HAP-1 (cell line): ENCODE results near the gene GNA12.

Source experiments
- DNase-seq, 2 experiments: peaks; one replicate each; pipeline ENCODE4 v3.0.0-alpha.2; 2016 to 2020; ENCODE audit warnings: low spot score in 2 of 2
- H3K27me3 ChIP-seq: fragments of 250-450 bp; sonication (Bioruptor Pico); 2 replicates; pipeline ENCODE4 v1.5.1; 2020; ENCODE audit warnings: low read depth, mild to moderate bottlenecking, moderate library complexity
- H3K36me3 ChIP-seq: fragments of 250-450 bp; sonication (Bioruptor Pico); replicated peaks from 2 replicates; pipeline ENCODE4 v1.5.1; 2020; ENCODE audit warnings: mild to moderate bottlenecking
- H3K4me1 ChIP-seq: fragments of 250-450 bp; sonication (Bioruptor Pico); 2 replicates; pipeline ENCODE4 v1.5.1; 2020; ENCODE audit warnings: mild to moderate bottlenecking
- H3K4me3 ChIP-seq: fragments of 250-450 bp; sonication (Bioruptor Pico); 2 replicates; pipeline ENCODE4 v1.5.1; 2020; ENCODE audit warnings: mild to moderate bottlenecking, moderate library complexity
- H3K9me3 ChIP-seq: fragments of 250-450 bp; sonication (Bioruptor Pico); 2 replicates; pipeline ENCODE4 v1.5.1; 2020; ENCODE audit warnings: mild to moderate bottlenecking, moderate library complexity
- in situ Hi-C: fragments of 300-500 bp; cut with MboI; formaldehyde crosslinking; loops from 3 replicates; pipeline ENCODE4 v1.14.3; 2020; ENCODE audit warnings: low sequenced_read_pairs, inconsistent platforms, mixed read lengths

GNA12 gene

DNA sequence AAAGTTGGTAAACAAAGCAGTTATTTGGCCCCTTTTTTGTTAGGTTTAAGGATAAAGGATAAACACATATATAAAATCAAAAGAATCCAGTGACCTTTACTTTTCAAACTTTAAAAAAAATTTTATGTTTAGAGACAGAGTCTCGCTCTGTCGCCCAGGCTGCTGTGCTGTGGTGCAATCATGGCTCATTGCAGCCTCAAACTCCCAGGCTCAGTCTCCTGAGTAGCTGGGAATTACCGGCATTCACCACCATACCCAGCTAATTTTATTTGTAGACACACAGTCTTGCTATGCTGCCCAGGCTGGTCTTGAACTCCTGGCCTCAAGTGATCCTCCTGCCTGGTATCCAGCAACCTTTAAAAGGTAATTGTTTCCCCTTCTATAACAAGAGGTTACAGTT lies 31.3 kb downstream of the GNA12 start:
- peaks cover 4% of the 10 kb centered on the region; the same call in 1 of the 2 replicates for H3K4me1 ChIP-seq
- no peak overlapping the region for H3K4me3 ChIP-seq
- no peaks in the 10 kb centered on the region; the same call in 1 of the 2 replicates for H3K36me3 ChIP-seq
- in situ Hi-C loops = no loop called here
- H3K9me3 ChIP-seq = no peaks in the 10 kb centered on the region; the same call in 1 of the 2 replicates
- no peak for DNase-seq
- H3K27me3 ChIP-seq = no peaks in the 10 kb centered on the region

DNA sequence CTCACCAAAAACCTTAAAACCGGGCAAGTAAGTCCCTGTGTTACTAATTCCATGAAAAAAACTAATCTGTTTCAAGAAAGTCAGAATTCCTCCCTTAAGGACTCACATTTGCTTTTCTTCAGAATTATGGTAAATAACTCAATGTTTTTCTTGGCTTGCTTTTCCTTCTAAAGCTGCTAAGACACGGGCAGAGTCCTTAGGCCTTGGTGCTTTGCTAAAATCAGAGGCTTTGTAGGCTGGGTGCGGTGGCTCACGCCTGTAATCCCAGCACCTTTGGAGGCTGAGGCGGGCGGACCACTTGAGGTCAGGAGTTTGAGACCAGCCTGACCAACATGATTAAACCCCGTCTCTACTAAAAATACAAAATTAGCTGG lies 32.0 kb downstream of the GNA12 start:
- H3K36me3 ChIP-seq = no peaks in the 10 kb centered on the region; the same call in 1 of the 2 replicates
- H3K9me3 ChIP-seq = no peaks in the 10 kb centered on the region; the same call in 1 of the 2 replicates
- in situ Hi-C loops = no loop called here
- peaks cover 4% of the 10 kb centered on the region; the same call in 1 of the 2 replicates for H3K4me1 ChIP-seq
- no peaks in the 10 kb centered on the region for H3K27me3 ChIP-seq
- no peak overlapping the region for H3K4me3 ChIP-seq
- DNase-seq = no peak

DNA sequence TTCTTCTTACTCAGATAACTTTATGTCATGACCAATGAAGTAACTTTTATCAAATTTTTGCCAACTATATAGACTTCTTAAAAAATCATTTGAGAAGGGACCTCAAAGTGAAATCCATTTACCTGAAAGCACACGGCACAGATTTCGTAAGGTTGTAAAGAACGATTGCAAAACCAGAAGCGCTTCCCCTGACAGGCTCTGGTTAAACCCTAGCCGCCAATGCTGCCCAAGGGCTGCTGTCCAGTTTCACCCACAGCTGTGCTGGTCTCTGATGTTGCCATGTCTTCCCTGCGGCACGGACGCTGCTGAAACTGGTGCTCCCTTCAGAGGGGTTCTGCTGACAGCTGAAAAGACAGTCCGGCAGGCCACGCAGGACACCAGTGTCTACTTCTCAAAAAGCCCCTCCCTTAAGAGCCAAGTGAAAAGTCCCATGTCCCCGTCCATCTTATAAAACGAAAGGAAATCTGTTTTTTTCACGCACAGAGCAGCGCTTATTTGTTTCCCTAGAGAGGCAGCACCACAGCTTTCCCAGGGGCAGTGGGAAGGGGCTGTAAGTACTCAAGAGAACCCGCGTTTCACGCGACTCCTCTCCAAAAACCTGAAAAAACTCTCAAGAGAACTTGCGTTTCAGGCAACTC lies 32.5 kb downstream of the GNA12 start:
- in situ Hi-C loops = no loop called here
- Histone ChIP-seq H3K4me1 (peaks cover 4% of the 10 kb centered on the region; the same call in 1 of the 2 replicates), H3K36me3 (no peaks in the 10 kb centered on the region; the same call in 1 of the 2 replicates), H3K9me3 (no peaks in the 10 kb centered on the region; the same call in 1 of the 2 replicates), H3K27me3 (no peaks in the 10 kb centered on the region), H3K4me3 (no peak overlapping the region)
- no peak for DNase-seq

DNA sequence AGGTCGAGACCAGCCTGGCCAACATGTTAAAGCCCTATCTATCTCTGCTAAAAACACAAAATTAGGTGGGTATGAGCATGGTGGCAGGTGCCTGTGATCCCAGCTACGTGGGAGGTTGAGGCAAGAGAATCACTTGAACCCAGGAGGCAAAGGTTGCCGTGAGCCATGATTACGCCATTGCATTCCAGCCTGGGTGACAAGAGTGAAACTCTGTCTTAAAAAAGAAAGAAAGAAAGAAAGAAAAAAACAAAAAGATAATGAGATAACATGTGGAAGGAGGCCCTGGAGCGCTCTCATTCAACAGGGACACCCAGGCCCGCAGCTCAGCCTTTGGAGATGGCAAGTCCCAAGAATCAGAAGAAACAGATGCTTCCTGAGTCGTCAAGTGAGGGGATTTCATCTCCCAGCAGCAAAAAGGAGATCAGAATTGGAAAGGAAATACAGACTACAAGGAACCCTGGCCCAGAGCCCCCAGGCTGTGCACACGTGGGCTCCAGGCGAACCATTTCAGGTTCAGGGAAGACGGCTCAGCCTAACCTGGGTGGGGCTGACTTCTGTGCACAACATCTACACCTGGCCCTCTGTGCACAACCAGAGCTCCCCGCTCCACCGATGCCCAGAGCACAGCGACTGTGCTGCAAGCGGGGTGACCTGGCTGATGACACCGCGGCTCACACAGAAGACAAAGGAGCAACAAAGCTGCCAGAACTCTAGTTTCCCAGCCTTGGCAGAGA lies 33.3 kb downstream of the GNA12 start:
- H3K4me1 ChIP-seq = peaks cover 4% of the 10 kb centered on the region; the same call in 1 of the 2 replicates
- no peak for DNase-seq
- no peak overlapping the region for H3K4me3 ChIP-seq
- H3K9me3 ChIP-seq = no peaks in the 10 kb centered on the region; the same call in 1 of the 2 replicates
- in situ Hi-C loops = no loop called here
- no peaks in the 10 kb centered on the region; the same call in 1 of the 2 replicates for H3K36me3 ChIP-seq
- H3K27me3 ChIP-seq = no peaks in the 10 kb centered on the region

DNA sequence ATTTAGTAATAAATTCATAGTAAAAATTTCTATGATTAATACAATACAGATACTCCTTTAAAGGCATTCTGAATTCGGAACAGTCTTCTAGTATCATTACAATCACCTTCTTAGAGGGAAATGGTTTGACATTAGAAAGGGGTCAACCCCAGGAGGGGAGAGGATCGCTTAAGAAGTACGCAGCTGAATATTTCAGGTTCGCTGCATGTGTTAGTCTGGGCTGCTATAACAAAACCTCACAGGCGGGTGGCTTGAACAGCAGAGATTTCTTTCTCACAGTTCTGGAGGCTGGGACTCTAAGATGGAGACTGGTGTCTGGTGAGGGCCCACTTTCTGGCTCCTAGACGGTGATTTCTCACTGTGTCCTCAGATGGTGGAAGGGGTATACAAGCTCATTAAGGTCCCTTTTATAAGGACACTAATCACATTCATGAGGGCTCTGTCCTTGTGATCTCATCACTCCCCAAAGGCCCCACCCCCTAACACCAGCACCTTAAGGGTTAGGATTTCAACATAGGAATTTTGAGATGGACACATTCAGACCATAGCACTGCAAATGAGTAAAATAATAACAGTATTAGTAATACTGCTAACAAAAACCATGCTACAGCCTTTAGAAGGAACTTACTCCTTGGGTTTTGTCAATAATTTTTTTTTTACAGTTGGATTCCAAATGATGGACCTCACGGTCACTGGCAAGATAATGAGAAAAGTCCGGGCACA lies 34.0 kb downstream of the GNA12 start:
- DNase-seq = no peak
- no peaks in the 10 kb centered on the region for H3K27me3 ChIP-seq
- no peaks in the 10 kb centered on the region; the same call in 1 of the 2 replicates for H3K9me3 ChIP-seq
- H3K36me3 ChIP-seq = no peaks in the 10 kb centered on the region; the same call in 1 of the 2 replicates
- in situ Hi-C loops = no loop called here
- H3K4me3 ChIP-seq = no peak overlapping the region
- peaks cover 4% of the 10 kb centered on the region; the same call in 1 of the 2 replicates for H3K4me1 ChIP-seq

DNA sequence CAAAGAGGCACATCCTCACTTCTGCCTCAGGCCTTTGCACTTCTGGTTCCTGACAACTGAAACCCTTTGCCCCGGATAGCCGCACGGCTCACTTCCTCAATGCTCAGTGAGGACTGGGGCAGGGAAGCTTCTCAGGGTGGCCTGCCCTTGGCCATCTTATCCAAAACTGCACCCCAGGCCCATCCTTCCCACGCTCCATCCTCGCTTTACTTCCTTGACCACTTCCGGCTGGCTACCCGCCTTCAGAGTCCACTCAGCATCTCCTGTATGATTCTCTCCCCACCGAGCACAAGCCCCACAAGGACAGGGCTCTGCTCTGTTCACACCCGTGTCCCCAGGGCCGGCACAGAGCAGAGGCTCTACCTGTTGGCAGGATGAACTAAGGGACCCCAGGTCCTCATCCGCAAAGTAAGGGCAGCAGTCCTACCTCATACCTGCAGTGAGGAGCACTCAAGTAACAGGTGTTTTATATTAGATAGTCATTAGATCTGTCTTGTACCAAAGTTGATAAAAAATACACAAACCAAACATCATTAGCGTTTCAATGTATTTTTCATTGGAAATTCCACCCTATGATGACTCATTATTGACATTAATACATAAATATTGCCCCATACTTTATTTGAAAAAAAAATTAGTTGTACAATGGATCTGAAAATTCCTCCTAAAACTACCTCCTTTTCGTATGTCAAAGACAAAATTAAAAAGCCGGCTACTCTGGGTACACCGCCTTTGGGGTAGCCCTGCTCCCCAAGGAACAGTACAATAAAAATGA lies 35.0 kb downstream of the GNA12 start:
- Histone ChIP-seq H3K4me1 (peaks cover 4% of the 10 kb centered on the region; the same call in 1 of the 2 replicates), H3K9me3 (no peaks in the 10 kb centered on the region; the same call in 1 of the 2 replicates), H3K27me3 (no peaks in the 10 kb centered on the region), H3K4me3 (no peak overlapping the region), H3K36me3 (no peaks in the 10 kb centered on the region; the same call in 1 of the 2 replicates)
- in situ Hi-C loops = no loop called here
- DNase-seq = no peak

DNA sequence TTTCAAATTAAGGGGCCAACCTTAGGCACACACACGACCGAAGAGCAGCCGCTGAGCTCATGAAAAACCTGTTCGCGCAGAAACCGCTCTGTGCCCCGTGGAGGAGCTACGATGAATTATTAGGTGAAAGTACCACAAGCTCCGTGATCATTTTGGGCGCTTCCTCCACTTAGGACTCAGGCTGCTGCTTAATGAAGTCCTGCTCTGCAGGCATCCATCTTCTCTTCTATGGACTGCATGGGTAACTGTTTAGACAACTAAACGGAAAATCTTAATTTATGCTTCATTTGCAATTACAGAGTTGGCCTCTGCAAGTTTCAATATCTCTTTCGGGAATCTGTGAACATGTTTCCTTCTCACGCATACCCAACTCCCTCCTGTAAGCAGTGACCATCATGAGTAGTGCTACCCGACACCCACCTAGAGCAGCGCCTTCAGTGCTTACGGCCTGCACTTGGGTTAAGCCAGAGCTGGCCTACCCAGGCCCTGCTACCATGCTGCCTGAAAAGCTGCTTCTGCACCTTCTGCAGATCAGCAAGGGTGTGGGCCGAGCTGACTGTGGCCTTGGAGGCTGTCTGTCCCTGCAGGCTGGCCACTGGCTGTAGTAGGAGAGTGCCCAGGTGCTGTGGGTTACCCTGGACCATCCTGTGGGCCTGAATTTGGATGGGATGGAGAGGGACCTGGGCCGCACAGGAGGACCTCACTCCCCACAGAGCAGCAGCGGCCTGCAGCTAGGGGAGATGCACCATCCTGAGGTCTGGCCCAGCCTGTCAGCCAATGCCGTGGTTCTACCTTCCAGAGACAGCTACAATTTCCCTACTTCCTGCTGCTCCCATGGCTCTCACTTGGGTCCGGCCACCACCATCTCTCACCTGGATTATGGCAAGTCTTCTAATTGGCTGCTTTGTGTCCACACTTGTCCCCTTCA lies 36.0 kb downstream of the GNA12 start:
- H3K4me1 ChIP-seq = no peaks in the 10 kb centered on the region
- no peak for DNase-seq
- in situ Hi-C loops = no loop called here
- no peaks in the 10 kb centered on the region; the same call in 1 of the 2 replicates for H3K9me3 ChIP-seq
- no peak overlapping the region for H3K4me3 ChIP-seq
- H3K36me3 ChIP-seq = no peaks in the 10 kb centered on the region
- H3K27me3 ChIP-seq = no peaks in the 10 kb centered on the region

DNA sequence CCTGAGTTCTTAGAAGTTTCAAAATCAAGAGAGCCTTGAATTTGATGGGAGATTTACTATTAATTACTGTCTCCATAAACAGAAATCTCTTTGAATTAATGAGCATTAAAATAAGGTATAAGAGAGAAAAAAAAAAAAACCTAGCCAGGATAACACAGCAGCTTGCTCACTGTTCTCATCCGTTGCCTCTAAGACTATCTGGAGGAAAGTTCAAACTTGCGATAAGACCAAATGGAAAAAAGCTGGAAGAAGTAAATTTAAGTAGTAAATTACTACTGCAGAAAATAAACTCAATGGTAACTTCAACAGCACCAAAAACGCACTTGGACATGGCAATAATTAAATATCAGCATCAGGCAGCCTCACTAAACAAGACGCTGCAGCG lies 36.7 kb downstream of the GNA12 start:
- Histone ChIP-seq H3K4me3 (no peak overlapping the region), H3K9me3 (no peaks in the 10 kb centered on the region; the same call in 1 of the 2 replicates), H3K27me3 (no peaks in the 10 kb centered on the region), H3K4me1 (no peaks in the 10 kb centered on the region), H3K36me3 (no peaks in the 10 kb centered on the region)
- no peak for DNase-seq
- in situ Hi-C loops = no loop called here

DNA sequence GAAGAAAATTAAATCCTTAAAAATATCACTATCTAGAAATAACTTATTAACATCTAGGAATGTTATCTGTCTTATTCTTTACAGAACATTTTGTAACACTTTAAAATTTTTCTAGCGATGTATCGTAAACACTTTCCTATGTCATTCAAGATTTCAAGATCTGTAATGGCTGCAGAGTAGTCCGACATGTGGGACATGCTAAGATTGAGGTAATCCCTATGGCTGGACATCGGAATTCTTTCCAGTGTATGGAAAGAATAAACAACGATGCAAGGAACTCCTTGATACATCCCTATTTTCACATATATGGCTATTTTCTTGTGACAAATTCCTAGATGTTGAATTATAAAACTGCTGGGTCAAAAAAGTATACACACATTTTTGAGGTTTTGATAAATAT lies 37.5 kb downstream of the GNA12 start:
- in situ Hi-C loops = no loop called here
- DNase-seq = no peak
- Histone ChIP-seq H3K27me3 (no peaks in the 10 kb centered on the region), H3K36me3 (no peaks in the 10 kb centered on the region), H3K4me3 (no peak overlapping the region), H3K9me3 (no peaks in the 10 kb centered on the region; the same call in 1 of the 2 replicates), H3K4me1 (no peaks in the 10 kb centered on the region)

DNA sequence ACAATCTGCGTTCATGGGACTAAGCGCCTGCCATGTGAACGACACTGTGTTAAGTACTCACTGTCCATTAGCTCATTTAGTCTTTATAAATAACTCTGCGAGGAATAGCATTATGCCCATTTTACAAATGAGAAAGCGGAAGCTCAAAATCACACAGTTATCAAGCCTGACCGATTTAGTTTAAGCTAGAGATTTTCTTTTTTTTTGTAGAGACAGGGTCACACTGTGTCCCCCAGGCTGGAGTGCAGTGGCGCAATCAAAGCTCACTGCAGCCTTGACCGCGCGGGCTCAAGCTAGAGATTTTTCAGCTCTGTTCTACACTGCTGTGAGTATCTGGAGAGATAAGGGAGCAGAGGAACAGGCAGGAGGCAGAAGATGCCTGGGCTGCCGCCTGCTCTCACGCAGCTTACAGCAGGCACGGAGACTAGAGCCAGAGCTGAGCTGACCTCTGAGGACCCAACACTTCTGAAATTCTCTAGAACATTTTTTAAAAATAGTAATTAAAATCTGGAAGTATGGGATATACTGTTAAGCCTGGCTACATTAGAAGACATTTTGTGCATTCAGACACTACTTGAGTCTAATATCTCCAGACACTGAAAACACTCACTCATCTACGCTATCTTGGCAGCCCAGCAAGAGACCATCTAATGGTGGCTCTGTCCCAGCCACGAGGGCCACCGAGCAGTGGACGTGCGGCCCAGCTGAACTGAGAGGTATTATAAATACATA lies 38.7 kb downstream of the GNA12 start:
- H3K4me1 ChIP-seq = no peaks in the 10 kb centered on the region
- no peaks in the 10 kb centered on the region for H3K36me3 ChIP-seq
- H3K4me3 ChIP-seq = no peak overlapping the region
- H3K9me3 ChIP-seq = no peaks in the 10 kb centered on the region; the same call in 1 of the 2 replicates
- in situ Hi-C loops = no loop called here
- no peak for DNase-seq
- no peaks in the 10 kb centered on the region for H3K27me3 ChIP-seq

DNA sequence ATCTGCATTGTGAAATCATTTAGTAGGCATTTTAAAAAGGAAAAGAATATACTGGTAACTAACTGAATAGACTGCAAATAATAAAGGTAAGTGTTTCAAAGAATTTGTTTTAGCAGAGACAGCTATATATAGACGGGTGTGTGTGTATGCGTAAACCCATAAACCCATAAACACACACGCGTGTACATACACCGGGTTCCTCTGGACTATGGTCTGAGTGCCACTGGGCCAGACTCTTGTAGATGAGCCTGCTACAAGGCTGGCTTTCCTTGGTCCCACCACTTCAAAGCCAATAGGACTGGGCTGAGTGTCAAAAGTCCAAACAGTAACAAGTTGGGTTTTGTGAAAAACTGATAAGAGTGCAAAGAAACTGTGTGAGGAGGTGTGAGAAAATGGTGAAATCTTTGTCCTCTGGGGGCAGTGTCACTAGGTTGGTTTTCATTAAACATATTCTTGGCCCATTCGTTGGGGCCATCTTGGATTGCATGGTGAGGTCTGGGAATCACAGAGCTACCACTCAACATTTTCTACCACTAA lies 39.8 kb downstream of the GNA12 start:
- Histone ChIP-seq H3K4me1 (no peaks in the 10 kb centered on the region), H3K27me3 (no peaks in the 10 kb centered on the region), H3K4me3 (no peak overlapping the region), H3K36me3 (no peaks in the 10 kb centered on the region), H3K9me3 (no peaks in the 10 kb centered on the region; the same call in 1 of the 2 replicates)
- DNase-seq = no peak
- in situ Hi-C loops = no loop called here

DNA sequence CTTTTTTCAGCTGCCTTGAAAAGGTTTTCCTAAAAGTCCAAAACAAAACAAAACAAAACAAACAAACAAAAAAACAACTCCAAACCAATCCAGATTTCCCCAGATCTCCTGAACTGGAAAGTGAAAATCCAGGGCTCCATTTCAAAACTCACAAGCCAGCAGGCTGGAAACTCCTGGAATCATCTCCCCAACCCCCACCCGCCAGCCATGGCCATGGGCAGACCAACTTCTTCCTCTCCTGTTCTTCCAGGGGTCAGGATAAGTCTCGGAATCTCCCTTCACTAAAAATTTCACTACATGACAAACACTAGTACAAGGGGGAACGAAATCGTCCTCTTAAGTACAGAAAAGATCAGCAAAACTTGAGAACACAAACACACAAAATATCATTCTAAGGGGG lies 40.4 kb downstream of the GNA12 start:
- Histone ChIP-seq H3K9me3 (no peaks in the 10 kb centered on the region; the same call in 1 of the 2 replicates), H3K27me3 (no peaks in the 10 kb centered on the region), H3K4me1 (no peaks in the 10 kb centered on the region), H3K36me3 (no peaks in the 10 kb centered on the region), H3K4me3 (no peak overlapping the region)
- in situ Hi-C loops = no loop called here
- DNase-seq = no peak
